OCI-LY1 (cell line): Measurements from ENCODE around the gene IGFBP7.

Experiments
- CTCF ChIP-seq: fragments of 200-600 bp; sonication (generic), shearing (Covaris generic); IDR thresholded peaks from 2 replicates; pipeline ENCODE4 v1.5.1; 2017; ENCODE audit warnings: mild to moderate bottlenecking, antibody characterized with exemption, low read length, moderate library complexity, mixed read lengths
- EZH2 ChIP-seq: fragments of 200-600 bp; sonication (generic), shearing (Covaris generic); IDR thresholded peaks from 2 replicates; pipeline ENCODE4 v1.8.0; 2017; ENCODE audit warnings: borderline replicate concordance, mixed run types, mild to moderate bottlenecking, antibody characterized with exemption, low read length, moderate library complexity, mixed read lengths

- TF ChIP-seq CTCF: no peak
- TF ChIP-seq EZH2: no peak
These were observed 36.6 kb downstream of the IGFBP7 start for GRCh38 chr4:57073559-57073958.
